Measurements from ENCODE around the gene HBM.
A peak's percentile ranks its signal among the peaks of the same experiment; 100 is the strongest.

Gene HBM

GRCh38 chr16:180681-181564 is 15.1 kb downstream of the HBM start (continued):
- no peak for TF ChIP-seq ZBTB21 (tag by site-specific recombination; IDR thresholded peaks at IDR 0.05)

- H3K4me3 ChIP-seq (ENCODE audit: low read depth, low read length), result no peak overlapping the region
- no peaks in the 10 kb centered on the region for H3K9me3 ChIP-seq (ENCODE audit: control insufficient read depth, insufficient read depth, low read depth, low read length)
- POLR2A ChIA-PET, result interaction anchor here (0.5 to 1.4 kb wide), 2 partner anchors 10 to 110 kb away, joined by 4 to 6 read pairs; no protein-coding TSS in a partner anchor
- peaks cover 0 to 9% of the 10 kb centered on the region in 2 experiments; a peak in 2 of 3 replicates for H3K36me3 ChIP-seq (ENCODE audit: control insufficient read depth in 2 of 2, insufficient read depth in 1 of 2, low read length in 2 of 2)
- CTCF ChIA-PET, result interaction anchor here (0.5 to 2.5 kb wide), 24 partner anchors 10 to 312 kb away, joined by 3 to 25 read pairs (median 5); no protein-coding TSS in a partner anchor
- peaks cover 3% of the 10 kb centered on the region; the same call in 1 of the 2 replicates for H3K4me1 ChIP-seq (ENCODE audit: control insufficient read depth, insufficient read depth, low read length)
- H3K27ac ChIP-seq (ENCODE audit: extremely low read depth, low read depth, low read length), result no peak overlapping the region
- 0 out of 2 replicates have a peak, but pooled peaks have one; percentile 29 for TF ChIP-seq ZNF10 (tag by site-specific recombination; IDR thresholded peaks at IDR 0.05)
- TF ChIP-seq ZBTB6 (tag by site-specific recombination; IDR thresholded peaks at IDR 0.05), result 0 out of 2 replicates have a peak, but pooled peaks have one; percentile 24
- no peak for TF ChIP-seq KLF7 (tag by site-specific recombination; IDR thresholded peaks at IDR 0.05; ENCODE audit: borderline replicate concordance)
- TF ChIP-seq ZNF501 (tag by site-specific recombination; IDR thresholded peaks at IDR 0.05), result peak; percentile 64; the same call in 1 of the 2 replicates
- TF ChIP-seq ZNF529 (tag by site-specific recombination; IDR thresholded peaks at IDR 0.05; ENCODE audit: insufficient replicate concordance), result no peak
- 0 out of 2 replicates have a peak, but pooled peaks have one; percentile 14 for TF ChIP-seq INSM2 (tag by site-specific recombination; IDR thresholded peaks at IDR 0.05)
- 0 out of 2 replicates have a peak, but pooled peaks have one; percentile 50 for TF ChIP-seq ZNF2 (tag by site-specific recombination; IDR thresholded peaks at IDR 0.05)
- 0 out of 2 replicates have a peak, but pooled peaks have one; percentile 18 for TF ChIP-seq ZNF24 (tag by site-specific recombination; IDR thresholded peaks at IDR 0.05)
- no peak for TF ChIP-seq ZNF140 (tag by site-specific recombination; IDR thresholded peaks at IDR 0.05)
- peak; percentile 1; the same call in 1 of the 2 replicates for TF ChIP-seq ZNF146 (tag by site-specific recombination; IDR thresholded peaks at IDR 0.05)
- 0 out of 2 replicates have a peak, but pooled peaks have one; percentile 24 for TF ChIP-seq ZFP37 (tag by site-specific recombination; IDR thresholded peaks at IDR 0.05)
- TF ChIP-seq ZNF629 (tag by site-specific recombination; IDR thresholded peaks at IDR 0.05), result peak; percentile 50; the same call in 1 of the 2 replicates
- TF ChIP-seq ZNF76 (tag by site-specific recombination; IDR thresholded peaks at IDR 0.05; ENCODE audit: borderline replicate concordance, low read depth), result peak; percentile 13; the same call in 1 of the 2 replicates
- TF ChIP-seq, protein P1, sequence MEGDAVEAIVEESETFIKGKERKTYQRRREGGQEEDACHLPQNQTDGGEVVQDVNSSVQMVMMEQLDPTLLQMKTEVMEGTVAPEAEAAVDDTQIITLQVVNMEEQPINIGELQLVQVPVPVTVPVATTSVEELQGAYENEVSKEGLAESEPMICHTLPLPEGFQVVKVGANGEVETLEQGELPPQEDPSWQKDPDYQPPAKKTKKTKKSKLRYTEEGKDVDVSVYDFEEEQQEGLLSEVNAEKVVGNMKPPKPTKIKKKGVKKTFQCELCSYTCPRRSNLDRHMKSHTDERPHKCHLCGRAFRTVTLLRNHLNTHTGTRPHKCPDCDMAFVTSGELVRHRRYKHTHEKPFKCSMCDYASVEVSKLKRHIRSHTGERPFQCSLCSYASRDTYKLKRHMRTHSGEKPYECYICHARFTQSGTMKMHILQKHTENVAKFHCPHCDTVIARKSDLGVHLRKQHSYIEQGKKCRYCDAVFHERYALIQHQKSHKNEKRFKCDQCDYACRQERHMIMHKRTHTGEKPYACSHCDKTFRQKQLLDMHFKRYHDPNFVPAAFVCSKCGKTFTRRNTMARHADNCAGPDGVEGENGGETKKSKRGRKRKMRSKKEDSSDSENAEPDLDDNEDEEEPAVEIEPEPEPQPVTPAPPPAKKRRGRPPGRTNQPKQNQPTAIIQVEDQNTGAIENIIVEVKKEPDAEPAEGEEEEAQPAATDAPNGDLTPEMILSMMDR (tag by site-specific recombination; IDR thresholded peaks at IDR 0.05), result peak; percentile 96
- no peak for TF ChIP-seq ZNF785 (tag by site-specific recombination; IDR thresholded peaks at IDR 0.05)
- no peak for TF ChIP-seq HOXC10 (CRISPR knock-in tag; IDR thresholded peaks at IDR 0.05)
- 0 out of 2 replicates have a peak, but pooled peaks have one; percentile 47 for TF ChIP-seq SP7 (tag by site-specific recombination; IDR thresholded peaks at IDR 0.05)
- TF ChIP-seq ZNF660 (tag by site-specific recombination; IDR thresholded peaks at IDR 0.05), result peak; percentile 76; the same call in 1 of the 2 replicates
- TF ChIP-seq IKZF3 (tag by site-specific recombination; IDR thresholded peaks at IDR 0.05), result 0 out of 2 replicates have a peak, but pooled peaks have one; percentile 7
- TF ChIP-seq, protein P2, sequence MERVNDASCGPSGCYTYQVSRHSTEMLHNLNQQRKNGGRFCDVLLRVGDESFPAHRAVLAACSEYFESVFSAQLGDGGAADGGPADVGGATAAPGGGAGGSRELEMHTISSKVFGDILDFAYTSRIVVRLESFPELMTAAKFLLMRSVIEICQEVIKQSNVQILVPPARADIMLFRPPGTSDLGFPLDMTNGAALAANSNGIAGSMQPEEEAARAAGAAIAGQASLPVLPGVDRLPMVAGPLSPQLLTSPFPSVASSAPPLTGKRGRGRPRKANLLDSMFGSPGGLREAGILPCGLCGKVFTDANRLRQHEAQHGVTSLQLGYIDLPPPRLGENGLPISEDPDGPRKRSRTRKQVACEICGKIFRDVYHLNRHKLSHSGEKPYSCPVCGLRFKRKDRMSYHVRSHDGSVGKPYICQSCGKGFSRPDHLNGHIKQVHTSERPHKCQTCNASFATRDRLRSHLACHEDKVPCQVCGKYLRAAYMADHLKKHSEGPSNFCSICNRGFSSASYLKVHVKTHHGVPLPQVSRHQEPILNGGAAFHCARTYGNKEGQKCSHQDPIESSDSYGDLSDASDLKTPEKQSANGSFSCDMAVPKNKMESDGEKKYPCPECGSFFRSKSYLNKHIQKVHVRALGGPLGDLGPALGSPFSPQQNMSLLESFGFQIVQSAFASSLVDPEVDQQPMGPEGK (tag by site-specific recombination; IDR thresholded peaks at IDR 0.05), result peak; percentile 70; the same call in 1 of the 2 replicates
- TF ChIP-seq PRDM4 (tag by site-specific recombination; IDR thresholded peaks at IDR 0.05), result 0 out of 2 replicates have a peak, but pooled peaks have one; percentile 35
- no peak for TF ChIP-seq ZNF138 (tag by site-specific recombination; IDR thresholded peaks at IDR 0.05; ENCODE audit: borderline replicate concordance)
Measured at GRCh38 chr16:181565-182021, 15.8 kb downstream of the HBM start.

Measured in HEK293 (cell line).